ENCODE results near the gene KRTAP6-3. TPM values are rescaled to one million over a fixed set of nuclear protein-coding genes. Genes with fewer than 3 reads are reported as not detected.

KRTAP6-3 gene
- total RNA-seq, 1 experiment from 2014 or later = not detected

DNA sequence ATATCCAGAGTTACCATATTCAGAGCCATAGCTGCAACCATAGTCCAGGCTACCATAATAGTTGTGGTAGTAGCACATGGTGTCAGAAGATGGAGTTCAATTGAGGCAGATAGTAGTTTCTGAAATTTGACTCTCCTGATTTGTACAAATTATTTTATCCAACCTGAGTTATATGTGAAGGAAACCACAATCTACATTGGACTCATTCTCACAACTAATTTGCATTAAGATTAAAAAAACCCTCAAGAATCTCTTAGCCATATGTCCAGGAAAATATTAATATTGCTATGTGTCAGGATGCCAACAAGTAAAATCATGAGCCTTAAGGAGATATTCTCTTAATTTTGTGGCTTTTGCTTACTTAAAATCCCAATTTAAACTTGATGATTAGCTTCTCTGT lies 1.9 kb upstream of the KRTAP6-3 start, which contains the start of gene KRTAP22-2:
KRTAP22-2 (minus strand) TSS at position 101 of the 400 bp plus-strand sequence.
- POLR2A ChIA-PET = no interaction called here

DNA sequence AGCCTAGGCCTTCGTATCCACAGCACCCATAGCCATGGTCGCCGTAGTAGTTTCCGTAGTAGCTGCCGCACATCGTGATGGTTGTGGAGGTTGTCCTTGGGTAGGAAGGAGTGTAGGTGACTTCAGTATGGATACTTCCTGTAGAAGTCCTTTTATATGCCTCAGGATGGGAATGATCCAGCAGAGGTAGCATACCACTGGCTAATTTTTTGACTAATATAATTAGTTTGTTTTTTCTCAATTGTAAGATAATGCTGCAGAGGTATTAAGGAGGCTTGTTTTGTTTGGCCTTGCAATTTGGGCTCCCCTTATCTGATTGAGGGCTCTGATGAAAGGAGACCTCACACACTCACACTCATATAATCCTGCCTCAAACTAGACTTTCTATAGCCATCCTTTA lies 6.6 kb downstream of the KRTAP6-3 start, which contains the start of gene KRTAP6-2:
KRTAP6-2 (minus strand) TSS at position 101 of the 400 bp plus-strand sequence; CDS start at position 73, 28 bp downstream.
- H3K9me3 Mint-ChIP-seq (ENCODE audit: unreplicated experiment) = peaks cover 9% of the 10 kb centered on the region

More for the DNA sequence above, 1.9 kb upstream of the KRTAP6-3 start, which contains the start of gene KRTAP22-2:
- H3K4me3 Mint-ChIP-seq (ENCODE audit: unreplicated experiment) = no peak within 1 kb of the TSS
- H3K4me1 Mint-ChIP-seq (ENCODE audit: insufficient read depth, unreplicated experiment) = no peaks in the 10 kb centered on the region
- H3K9me3 Mint-ChIP-seq (ENCODE audit: unreplicated experiment) = no peaks in the 10 kb centered on the region
- CTCF ChIA-PET = no interaction called here
- H3K27me3 Mint-ChIP-seq (ENCODE audit: insufficient read depth, unreplicated experiment) = peaks cover 11% of the 10 kb centered on the region
- TF ChIP-seq, protein P1, sequence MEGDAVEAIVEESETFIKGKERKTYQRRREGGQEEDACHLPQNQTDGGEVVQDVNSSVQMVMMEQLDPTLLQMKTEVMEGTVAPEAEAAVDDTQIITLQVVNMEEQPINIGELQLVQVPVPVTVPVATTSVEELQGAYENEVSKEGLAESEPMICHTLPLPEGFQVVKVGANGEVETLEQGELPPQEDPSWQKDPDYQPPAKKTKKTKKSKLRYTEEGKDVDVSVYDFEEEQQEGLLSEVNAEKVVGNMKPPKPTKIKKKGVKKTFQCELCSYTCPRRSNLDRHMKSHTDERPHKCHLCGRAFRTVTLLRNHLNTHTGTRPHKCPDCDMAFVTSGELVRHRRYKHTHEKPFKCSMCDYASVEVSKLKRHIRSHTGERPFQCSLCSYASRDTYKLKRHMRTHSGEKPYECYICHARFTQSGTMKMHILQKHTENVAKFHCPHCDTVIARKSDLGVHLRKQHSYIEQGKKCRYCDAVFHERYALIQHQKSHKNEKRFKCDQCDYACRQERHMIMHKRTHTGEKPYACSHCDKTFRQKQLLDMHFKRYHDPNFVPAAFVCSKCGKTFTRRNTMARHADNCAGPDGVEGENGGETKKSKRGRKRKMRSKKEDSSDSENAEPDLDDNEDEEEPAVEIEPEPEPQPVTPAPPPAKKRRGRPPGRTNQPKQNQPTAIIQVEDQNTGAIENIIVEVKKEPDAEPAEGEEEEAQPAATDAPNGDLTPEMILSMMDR (IDR thresholded peaks at IDR 0.05; ENCODE audit: unreplicated experiment) = no peak
- no peak for DNase-seq (ENCODE audit: unreplicated experiment)
- intact Hi-C loops (cut with micrococcal nuclease) = no loop called here
- H3K27ac Mint-ChIP-seq (ENCODE audit: low read depth, unreplicated experiment) = no peak within 1 kb of the TSS
- H3K36me3 Mint-ChIP-seq (ENCODE audit: insufficient read depth, unreplicated experiment) = no peaks in the 10 kb centered on the region
- no TSS peak for BruUV-seq (replicated peaks)

DNA sequence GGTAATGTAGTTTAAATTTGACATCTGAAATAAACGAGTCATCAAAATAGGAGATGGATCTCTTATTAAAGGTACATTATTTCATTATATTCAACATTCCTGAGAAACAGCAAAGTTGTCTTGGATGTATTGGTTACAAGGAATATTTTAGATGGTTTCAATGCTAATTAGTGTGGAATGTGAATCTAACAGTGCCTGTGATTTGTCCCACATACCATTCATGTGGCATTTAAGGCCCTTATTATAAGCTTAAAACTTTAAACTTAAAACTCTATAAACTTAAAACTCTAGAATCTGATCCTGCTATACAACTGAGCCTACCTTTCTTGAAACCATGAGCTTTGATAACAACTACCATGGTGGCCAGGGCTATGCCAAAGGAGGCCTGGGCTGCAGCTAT lies 8.5 kb downstream of the KRTAP6-3 start, which contains the start of gene KRTAP22-1:
KRTAP22-1 (plus strand) TSS at position 301 of the 400 bp plus-strand sequence.
- no peaks in the 10 kb centered on the region for H3K27me3 Mint-ChIP-seq (ENCODE audit: insufficient read depth, unreplicated experiment)
- H3K4me3 Mint-ChIP-seq (ENCODE audit: unreplicated experiment) = no peak within 1 kb of the TSS
- peaks cover 9% of the 10 kb centered on the region for H3K9me3 Mint-ChIP-seq (ENCODE audit: unreplicated experiment)
- intact Hi-C loops (cut with micrococcal nuclease) = no loop called here
- CTCF ChIA-PET = no interaction called here
- no peak within 1 kb of the TSS for H3K27ac Mint-ChIP-seq (ENCODE audit: low read depth, unreplicated experiment)
- H3K36me3 Mint-ChIP-seq (ENCODE audit: insufficient read depth, unreplicated experiment) = no peaks in the 10 kb centered on the region
- TF ChIP-seq, protein P1 (IDR thresholded peaks at IDR 0.05; ENCODE audit: unreplicated experiment) = no peak
- no peak for DNase-seq (ENCODE audit: unreplicated experiment)
- POLR2A ChIA-PET = no interaction called here
- H3K4me1 Mint-ChIP-seq (ENCODE audit: insufficient read depth, unreplicated experiment) = no peaks in the 10 kb centered on the region
- BruUV-seq (replicated peaks) = no TSS peak

More for the DNA sequence above, 6.6 kb downstream of the KRTAP6-3 start, which contains the start of gene KRTAP6-2:
- H3K27me3 Mint-ChIP-seq (ENCODE audit: insufficient read depth, unreplicated experiment) = no peaks in the 10 kb centered on the region
- TF ChIP-seq, protein P1 (IDR thresholded peaks at IDR 0.05; ENCODE audit: unreplicated experiment) = no peak
- no peaks in the 10 kb centered on the region for H3K36me3 Mint-ChIP-seq (ENCODE audit: insufficient read depth, unreplicated experiment)
- no peak within 1 kb of the TSS for H3K27ac Mint-ChIP-seq (ENCODE audit: low read depth, unreplicated experiment)
- POLR2A ChIA-PET = no interaction called here
- intact Hi-C loops (cut with micrococcal nuclease) = no loop called here
- no peak within 1 kb of the TSS for H3K4me3 Mint-ChIP-seq (ENCODE audit: unreplicated experiment)
- CTCF ChIA-PET = no interaction called here
- H3K4me1 Mint-ChIP-seq (ENCODE audit: insufficient read depth, unreplicated experiment) = no peaks in the 10 kb centered on the region
- DNase-seq (ENCODE audit: unreplicated experiment) = no peak
- BruUV-seq (replicated peaks) = no TSS peak

GRCh38 chr21:30605968-30606367 lies 13.7 kb downstream of the KRTAP6-3 start:
- TF ChIP-seq, protein P1 (IDR thresholded peaks at IDR 0.05; ENCODE audit: unreplicated experiment) = no peak
- intact Hi-C loops (cut with micrococcal nuclease) = no loop called here
- Mint-ChIP-seq H3K27ac (ENCODE audit: low read depth, unreplicated experiment) (no peak overlapping the region), H3K36me3 (ENCODE audit: insufficient read depth, unreplicated experiment) (no peaks in the 10 kb centered on the region), H3K27me3 (ENCODE audit: insufficient read depth, unreplicated experiment) (no peaks in the 10 kb centered on the region), H3K4me3 (ENCODE audit: unreplicated experiment) (no peak overlapping the region), H3K4me1 (ENCODE audit: insufficient read depth, unreplicated experiment) (no peaks in the 10 kb centered on the region), H3K9me3 (ENCODE audit: unreplicated experiment) (peaks cover 9% of the 10 kb centered on the region)
- BruUV-seq (replicated peaks) = no TSS peak
- CTCF ChIA-PET = no interaction called here
- POLR2A ChIA-PET = no interaction called here
- DNase-seq (ENCODE audit: unreplicated experiment) = no peak

Measured in MCF 10A (cell line).